Activated naive CD8-positive, alpha-beta T cell (primary cell): ENCODE data around the gene RHEB.

Source experiments
- H3K27ac Mint-ChIP-seq: one replicate; pipeline ENCODE4 v1.8.0; 2021; ENCODE audit warnings: mixed read lengths
- H3K27me3 Mint-ChIP-seq: one replicate; pipeline ENCODE4 v1.8.0; 2021; ENCODE audit warnings: mixed read lengths
- H3K36me3 Mint-ChIP-seq: one replicate; pipeline ENCODE4 v1.8.0; 2021; ENCODE audit warnings: mixed read lengths
- H3K4me1 Mint-ChIP-seq: one replicate; pipeline ENCODE4 v1.8.0; 2021; ENCODE audit warnings: low read depth, mixed read lengths
- H3K4me3 Mint-ChIP-seq: one replicate; pipeline ENCODE4 v1.8.0; 2021; ENCODE audit warnings: mild to moderate bottlenecking, mixed read lengths
- H3K9me3 Mint-ChIP-seq: one replicate; pipeline ENCODE4 v1.8.0; 2021; ENCODE audit warnings: low read depth, mixed read lengths

Gene RHEB

GRCh38 chr7:151424799-151425198 lies 94.9 kb downstream of the RHEB start:
- H3K27me3 Mint-ChIP-seq = no peaks in the 10 kb centered on the region
- H3K36me3 Mint-ChIP-seq = peaks cover 2% of the 10 kb centered on the region
- no peak overlapping the region for H3K27ac Mint-ChIP-seq
- no peak overlapping the region for H3K4me3 Mint-ChIP-seq
- H3K4me1 Mint-ChIP-seq = peaks cover 28% of the 10 kb centered on the region
- no peaks in the 10 kb centered on the region for H3K9me3 Mint-ChIP-seq

- no peaks in the 10 kb centered on the region for H3K27me3 Mint-ChIP-seq
- no peak overlapping the region for H3K4me3 Mint-ChIP-seq
- peaks cover 19% of the 10 kb centered on the region for H3K4me1 Mint-ChIP-seq
- no peaks in the 10 kb centered on the region for H3K9me3 Mint-ChIP-seq
- H3K36me3 Mint-ChIP-seq = peaks cover 2% of the 10 kb centered on the region
- H3K27ac Mint-ChIP-seq = peak overlapping the region; percentile 3
Observed at GRCh38 chr7:151423936-151424335, 95.8 kb downstream of the RHEB start.

- Mint-ChIP-seq H3K27me3 (no peaks in the 10 kb centered on the region), H3K36me3 (peaks cover 2% of the 10 kb centered on the region), H3K9me3 (no peaks in the 10 kb centered on the region), H3K4me3 (no peak overlapping the region), H3K4me1 (peaks cover 12% of the 10 kb centered on the region), H3K27ac (no peak overlapping the region)
Observed at GRCh38 chr7:151423226-151423625, 96.5 kb downstream of the RHEB start.

- peaks cover 2% of the 10 kb centered on the region for H3K36me3 Mint-ChIP-seq
- no peaks in the 10 kb centered on the region for H3K27me3 Mint-ChIP-seq
- no peaks in the 10 kb centered on the region for H3K9me3 Mint-ChIP-seq
- peaks cover 3% of the 10 kb centered on the region for H3K4me1 Mint-ChIP-seq
- no peak overlapping the region for H3K27ac Mint-ChIP-seq
- no peak overlapping the region for H3K4me3 Mint-ChIP-seq
Observed at GRCh38 chr7:151422212-151422611, 97.5 kb downstream of the RHEB start.

- H3K4me1 Mint-ChIP-seq = peaks cover 2% of the 10 kb centered on the region
- no peak overlapping the region for H3K27ac Mint-ChIP-seq
- H3K9me3 Mint-ChIP-seq = no peaks in the 10 kb centered on the region
- no peak overlapping the region for H3K4me3 Mint-ChIP-seq
- no peaks in the 10 kb centered on the region for H3K27me3 Mint-ChIP-seq
- peaks cover 4% of the 10 kb centered on the region for H3K36me3 Mint-ChIP-seq
Observed at GRCh38 chr7:151420144-151420543, 99.6 kb downstream of the RHEB start.

- Mint-ChIP-seq H3K9me3 (no peaks in the 10 kb centered on the region), H3K27ac (no peak overlapping the region), H3K4me3 (no peak overlapping the region), H3K36me3 (peaks cover 4% of the 10 kb centered on the region), H3K4me1 (peaks cover 22% of the 10 kb centered on the region), H3K27me3 (no peaks in the 10 kb centered on the region)
Observed at GRCh38 chr7:151416941-151417315, 102.8 kb downstream of the RHEB start.

GRCh38 chr7:151416112-151416940 lies 103.4 kb downstream of the RHEB start:
- H3K27ac Mint-ChIP-seq = no peak overlapping the region

More at GRCh38 chr7:151416112-151416940, 103.4 kb downstream of the RHEB start:
- H3K27me3 Mint-ChIP-seq = peaks cover under 1% of the 10 kb centered on the region
- H3K4me3 Mint-ChIP-seq = no peak overlapping the region
- H3K4me1 Mint-ChIP-seq = peaks cover 23% of the 10 kb centered on the region
- peaks cover 4% of the 10 kb centered on the region for H3K36me3 Mint-ChIP-seq
- H3K9me3 Mint-ChIP-seq = no peaks in the 10 kb centered on the region
